Raji (cell line): Measurements from ENCODE around the gene TECTA.

Experiments used
- POLR2A ChIP-seq: IDR thresholded peaks from 2 replicates; pipeline ENCODE4 v1.6.1; 2011; ENCODE audit warnings: low read depth, low read length, control low read depth; ENCODE audit not compliant: insufficient read depth

The TECTA gene

DNA sequence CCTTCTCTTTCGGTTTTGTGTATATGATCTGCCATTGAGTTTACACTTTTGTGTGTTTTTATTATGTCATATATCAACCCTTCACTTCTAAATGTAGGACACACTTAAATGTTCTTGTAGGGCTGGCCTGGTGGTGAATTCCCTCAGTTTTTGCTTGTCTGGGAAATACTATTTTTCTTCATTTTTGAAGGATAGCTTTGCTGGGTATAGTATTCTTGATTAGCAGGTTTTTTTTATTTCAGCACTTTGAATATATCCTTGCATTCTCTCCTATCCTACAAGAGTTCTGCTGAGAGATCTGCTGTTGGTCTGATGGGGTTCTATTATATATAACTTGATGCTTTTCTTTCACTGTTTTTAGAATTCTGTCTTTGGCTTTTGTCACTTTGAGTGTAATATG lies 79.1 kb downstream of the TECTA start:
- no peak for TF ChIP-seq POLR2A

DNA sequence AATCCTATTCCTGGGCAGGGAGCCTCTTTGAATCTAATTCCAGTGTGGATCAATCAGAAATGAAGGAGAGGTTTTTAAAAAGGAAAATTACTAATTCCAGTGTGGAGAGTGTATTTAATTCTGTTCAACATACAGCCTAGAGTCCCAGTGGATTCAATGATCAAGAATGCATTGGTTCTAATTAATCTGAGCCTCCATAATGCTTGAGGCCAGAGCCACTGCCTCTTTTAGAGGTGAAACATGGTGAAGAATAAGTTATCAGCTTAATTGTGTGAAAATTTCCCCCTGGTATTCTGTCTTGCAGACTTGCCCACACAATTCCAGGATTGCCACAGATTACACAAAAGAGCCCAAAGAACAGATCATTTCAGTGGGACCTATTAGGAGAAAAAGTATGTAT lies 87.7 kb downstream of the TECTA start:
- TF ChIP-seq POLR2A, result no peak

DNA sequence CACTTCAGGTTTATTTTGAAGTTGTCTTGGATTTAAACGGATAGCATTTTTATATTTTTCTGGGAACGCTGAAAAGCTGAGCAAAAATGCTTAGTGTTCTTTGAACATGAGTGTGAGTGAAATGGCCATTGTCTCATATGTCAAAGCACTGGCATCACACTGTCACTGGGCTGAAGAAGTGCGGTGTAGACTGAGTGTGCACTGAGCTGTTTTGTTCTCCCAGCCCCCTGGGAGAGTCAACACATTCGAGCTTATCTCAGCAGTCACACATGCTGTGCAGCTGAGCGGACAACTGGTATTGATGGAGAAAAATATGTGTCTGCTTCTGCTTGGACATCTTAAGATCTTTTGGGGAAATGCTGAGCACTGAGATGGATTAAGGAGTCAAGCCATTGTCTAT lies 90.8 kb downstream of the TECTA start:
- no peak for TF ChIP-seq POLR2A

DNA sequence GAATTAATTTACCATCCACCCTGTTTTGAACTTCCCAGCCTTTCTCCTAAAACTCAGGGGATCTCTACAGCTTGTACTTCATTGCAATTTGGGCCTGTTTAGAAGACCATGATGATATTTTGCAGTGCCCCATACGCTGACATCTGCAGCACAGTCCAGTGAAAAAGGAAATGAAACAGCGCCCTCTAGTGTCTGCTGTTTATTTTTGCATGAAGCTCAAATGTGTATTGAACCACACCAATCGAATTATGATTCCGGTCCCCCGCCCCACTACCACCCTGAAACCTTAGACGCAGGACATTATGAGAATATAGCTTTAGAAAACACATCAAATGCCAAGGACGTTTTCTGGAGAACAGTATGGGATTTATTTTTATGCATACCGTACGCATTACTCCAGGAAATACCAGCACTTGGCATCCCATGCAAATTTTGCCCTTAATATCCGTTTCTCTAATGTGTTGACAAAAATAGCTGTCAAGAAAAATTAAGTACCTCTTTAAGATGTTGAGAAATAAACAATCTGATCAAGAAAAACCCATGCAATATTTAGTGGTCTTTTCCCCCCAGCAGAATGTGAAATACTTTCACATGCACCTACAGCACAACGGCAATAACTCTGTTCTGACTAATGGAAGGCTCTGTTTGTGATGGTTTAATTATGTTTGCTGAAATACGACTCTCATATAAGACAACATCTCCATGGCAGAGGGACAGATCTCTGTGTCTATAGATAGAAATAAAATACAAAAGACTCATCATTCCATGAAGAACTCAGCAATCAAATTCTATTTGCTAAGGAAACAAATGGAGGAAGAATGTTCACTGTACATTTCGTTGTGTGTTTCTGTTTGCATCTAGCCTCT lies 93.9 kb downstream of the TECTA start:
- no peak for TF ChIP-seq POLR2A

DNA sequence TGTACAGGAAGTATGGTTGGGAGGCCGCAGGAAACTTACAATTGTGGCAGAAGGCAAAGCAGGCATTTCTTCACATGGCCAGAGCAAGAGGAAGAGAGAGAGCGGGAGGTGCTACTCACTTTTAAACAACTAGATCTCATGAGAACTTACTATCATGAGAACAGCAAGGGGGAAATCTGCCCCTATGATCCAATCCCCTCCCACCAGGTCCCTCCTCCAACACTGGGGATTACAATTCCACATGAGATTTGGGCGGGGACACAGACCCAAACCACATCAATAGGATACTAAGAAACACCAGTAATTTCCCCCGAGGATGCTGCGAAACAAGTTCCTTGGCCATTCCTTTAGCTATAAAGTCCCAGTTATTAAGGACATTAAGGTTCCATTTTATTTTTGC lies 97.4 kb downstream of the TECTA start:
- no peak for TF ChIP-seq POLR2A

DNA sequence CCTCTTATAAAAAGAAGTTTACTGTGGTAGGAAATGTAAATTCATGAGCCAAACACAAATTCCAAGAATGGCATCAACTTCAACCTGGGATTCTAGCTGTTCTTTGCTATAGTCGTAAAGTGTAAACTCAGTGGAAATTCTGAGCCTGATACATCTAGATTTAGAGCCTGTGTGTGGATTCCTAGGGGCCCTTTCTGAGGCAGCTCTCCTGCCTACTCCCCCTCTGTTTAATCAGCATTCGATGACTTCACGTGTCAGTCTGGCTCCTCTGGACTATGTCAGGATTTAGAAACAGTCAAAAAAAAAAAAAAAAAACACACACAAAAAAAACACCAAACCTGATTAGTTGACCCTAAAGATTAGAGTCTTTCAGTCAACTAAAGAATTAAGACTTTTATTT lies 98.5 kb downstream of the TECTA start:
- no peak for TF ChIP-seq POLR2A

DNA sequence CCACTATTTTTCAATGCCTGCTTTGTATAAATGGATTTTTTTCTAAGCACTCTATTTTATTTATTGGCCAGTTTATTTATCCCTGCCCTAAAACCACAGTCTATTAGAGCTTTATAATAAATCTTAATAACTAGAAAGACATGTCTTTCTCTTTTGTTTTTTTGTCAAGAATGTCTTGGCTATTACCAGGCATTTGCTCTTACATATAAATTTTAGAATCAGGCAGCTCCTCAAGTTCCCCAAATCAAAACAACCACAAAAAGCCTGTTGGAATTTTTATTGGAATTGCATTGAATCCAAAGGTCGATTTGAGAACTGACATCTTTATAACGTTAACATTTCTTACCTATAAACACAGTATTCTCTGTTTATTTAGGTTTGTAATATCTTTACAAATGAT lies 105.8 kb downstream of the TECTA start:
- TF ChIP-seq POLR2A, result no peak

DNA sequence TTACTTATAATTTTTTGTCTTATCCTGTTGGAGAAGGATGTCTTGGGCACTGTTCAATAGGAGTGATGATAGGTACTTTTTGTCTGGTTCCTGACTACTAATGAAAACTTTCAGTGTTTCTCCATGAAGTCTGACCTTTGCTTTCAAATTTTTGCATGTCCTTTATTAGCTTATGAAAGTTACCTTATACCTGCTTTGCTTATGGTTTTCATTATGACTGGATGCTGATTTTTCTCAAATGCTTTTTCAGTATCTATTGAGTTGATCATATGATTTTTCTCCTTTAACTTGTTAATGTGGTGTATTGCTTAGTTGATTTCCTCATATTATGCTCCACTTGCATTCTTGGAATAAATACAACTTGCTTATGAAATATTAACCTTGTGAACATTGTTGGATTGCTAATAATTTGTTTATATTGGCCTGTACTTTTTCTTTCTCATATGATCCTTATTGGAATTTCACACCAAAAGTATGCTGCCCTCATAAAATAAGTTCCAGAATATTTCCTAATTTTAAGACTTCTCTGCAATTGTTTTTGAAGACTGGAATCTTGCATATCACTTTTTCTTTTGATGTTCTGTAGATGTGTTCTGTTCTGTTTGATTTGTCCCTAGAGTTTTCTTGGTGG lies 106.6 kb downstream of the TECTA start:
- no peak for TF ChIP-seq POLR2A

DNA sequence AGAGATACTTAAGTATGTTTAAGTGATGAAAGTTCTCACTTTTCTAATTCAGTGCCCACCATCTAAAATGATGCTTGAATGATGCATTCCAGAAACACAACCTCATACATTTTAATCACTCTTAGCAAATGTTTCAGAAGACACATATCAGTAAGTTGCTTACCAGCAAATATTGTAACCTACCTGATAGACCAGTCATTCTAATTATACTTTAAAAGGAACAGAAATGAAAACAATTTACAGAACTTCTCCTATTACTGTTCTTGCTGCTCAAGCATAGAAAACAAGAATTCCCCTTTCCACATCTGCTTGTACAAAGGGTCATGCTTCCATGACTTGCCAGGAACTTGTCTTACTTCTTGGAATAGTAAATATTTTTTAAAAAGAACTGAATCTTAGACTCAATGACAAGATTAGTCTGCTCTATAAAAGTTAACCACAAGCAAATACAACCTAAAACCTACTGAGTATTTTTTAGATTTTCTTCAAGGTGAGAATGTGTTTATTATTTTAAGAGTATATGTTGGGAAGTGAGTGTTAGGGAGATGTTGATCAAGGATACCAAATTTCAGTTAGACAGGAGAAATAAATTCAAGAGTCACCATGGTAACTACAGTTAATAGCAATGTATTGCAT lies 109.5 kb downstream of the TECTA start:
- TF ChIP-seq POLR2A, result no peak

DNA sequence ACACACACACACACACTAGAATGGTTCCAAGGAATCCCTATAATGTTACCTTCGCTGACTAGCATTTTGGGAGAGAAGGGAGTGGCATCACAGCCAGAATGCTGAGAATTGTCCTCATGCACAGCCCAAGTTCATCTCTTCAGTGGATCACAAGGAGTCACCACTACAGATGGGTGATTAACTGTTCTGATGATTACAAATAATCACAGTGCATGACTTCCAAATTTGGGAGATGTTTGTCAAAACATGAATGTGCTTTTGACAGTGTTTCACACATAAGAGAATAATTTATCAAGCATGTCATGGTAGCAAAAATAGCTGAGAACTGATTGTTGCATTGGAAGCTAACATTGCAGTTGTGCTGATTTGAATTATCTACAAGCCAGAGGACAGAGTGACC lies 110.6 kb downstream of the TECTA start:
- no peak for TF ChIP-seq POLR2A

DNA sequence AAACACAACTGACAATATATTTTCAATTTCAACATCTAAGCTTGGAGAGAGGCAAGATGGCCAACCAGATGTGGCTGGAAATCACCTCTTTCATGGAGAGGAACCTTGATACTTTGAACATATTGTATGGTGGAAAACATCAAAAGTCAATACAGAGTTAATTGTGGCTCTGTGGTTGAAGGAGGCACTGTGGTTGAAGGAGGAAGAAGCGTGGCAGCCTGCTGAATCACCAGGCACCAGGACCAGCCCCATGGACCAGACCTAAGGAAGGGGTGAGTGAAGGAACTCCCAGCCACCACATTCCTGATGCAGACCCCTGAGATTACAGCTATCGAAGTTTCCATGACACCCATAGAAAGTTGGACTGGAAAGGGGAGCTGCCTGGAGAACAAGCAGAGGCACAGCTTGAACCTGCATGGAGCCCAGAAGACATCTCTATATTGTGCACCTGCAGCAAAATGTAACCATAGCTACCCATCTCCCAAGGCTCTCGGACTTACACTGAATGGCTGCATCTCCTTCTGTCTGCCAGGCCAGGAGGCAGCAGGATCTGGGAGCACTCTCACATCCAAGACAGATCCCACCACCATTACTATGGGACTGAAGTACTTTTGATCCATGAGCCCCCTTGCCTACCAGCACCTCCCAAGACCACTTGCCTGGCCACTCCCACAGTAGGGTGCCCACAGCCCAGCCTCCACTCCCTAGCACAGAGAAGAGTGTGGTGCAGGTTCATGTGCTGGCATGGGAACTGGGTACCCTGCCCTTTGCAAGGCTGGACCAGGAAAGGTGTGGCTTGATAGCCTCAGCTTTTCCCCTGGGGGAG lies 111.7 kb downstream of the TECTA start:
- no peak for TF ChIP-seq POLR2A

DNA sequence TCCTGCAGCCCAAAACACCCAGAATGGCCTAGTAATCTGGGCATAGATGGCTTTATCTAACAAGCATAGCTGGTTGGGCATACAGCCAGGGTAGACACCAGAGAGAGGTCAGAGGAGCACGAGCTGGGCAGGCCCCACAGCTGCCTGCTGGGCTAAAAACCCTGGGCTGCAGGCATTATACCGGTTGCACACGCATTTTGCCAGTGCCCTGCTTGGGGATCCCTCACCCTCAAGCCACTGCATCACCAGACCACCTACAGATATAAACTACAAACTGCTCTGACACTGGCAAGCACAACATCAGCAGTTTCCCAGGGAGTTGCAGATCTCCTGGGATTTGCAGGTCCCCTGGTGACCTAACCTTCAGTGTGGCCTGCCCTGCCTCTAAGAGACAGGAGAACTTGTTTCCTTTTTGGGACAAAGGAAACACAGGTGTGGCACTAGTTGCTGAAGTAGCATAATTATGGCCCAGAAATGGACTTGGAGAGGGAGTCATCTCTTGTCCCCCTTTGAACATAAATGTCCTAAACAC lies 112.4 kb downstream of the TECTA start:
- no peak for TF ChIP-seq POLR2A

DNA sequence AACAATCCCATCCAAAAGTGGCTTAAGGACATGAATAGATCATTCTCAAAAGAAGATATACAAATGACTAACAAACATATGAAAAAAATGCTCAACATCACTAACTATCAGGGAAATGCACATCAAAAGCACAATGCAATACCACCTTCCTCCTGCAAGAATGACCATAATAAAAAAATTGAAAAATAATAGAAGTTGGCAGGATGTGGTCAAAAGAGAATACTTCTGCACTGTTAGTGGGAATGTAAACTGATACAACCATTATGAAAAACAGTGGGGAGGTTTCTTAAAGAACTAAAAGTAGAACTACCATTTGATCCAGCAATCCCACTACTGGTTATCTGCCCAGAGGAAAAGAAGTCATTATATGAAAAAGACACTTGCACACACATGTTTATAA lies 113.8 kb downstream of the TECTA start:
- TF ChIP-seq POLR2A, result no peak

DNA sequence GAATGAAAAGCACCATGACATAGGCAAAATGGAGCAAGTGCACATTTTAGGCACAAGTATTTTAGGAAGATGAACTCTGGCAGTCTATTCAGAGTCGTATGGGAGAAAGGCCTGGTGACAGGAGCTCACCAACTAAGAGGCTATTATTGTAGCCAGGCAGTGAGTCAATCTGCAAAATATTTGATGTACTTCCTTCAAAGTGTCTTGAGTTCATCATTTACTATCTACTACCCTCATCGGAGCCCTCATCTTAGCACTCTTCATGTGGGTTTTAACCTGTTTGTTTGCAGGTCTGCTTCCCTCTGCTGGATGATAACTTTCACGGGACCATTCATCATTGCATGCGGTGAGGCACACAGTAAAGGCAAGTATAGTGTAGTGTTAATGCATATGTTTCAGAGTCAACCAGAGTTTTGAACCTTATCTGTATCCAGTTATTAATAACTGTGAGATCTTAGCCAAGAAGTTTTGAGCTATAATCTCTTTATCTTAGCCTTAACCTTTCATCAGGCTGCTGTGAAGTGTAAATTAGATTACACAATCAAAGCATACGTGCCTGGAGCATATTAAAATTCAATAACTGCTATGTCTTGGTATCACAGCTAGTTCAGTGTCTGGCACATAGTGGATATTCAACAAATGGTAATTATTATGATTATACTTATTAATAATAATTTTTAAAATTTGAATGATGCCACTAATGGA lies 120.6 kb downstream of the TECTA start:
- TF ChIP-seq POLR2A, result no peak
